Mesenchymal stem cell (in vitro differentiated cells and primary cell): ENCODE results near the gene CPNE7.

Experiments used
- DNase-seq: peaks from one replicate; pipeline ENCODE4 v3.0.0-alpha.2; 2013
- H2AFZ ChIP-seq: one replicate; pipeline ENCODE4 v1.6.1; 2013; ENCODE audit warnings: low read depth, mild to moderate bottlenecking, control low read depth, inconsistent platforms, low read length, moderate library complexity
- H2AK5ac ChIP-seq: 2 replicates; pipeline ENCODE4 v1.6.1; 2013; ENCODE audit warnings: low read length, moderate library complexity, mild to moderate bottlenecking, inconsistent platforms; ENCODE audit not compliant: severe bottlenecking
- H2BK120ac ChIP-seq: one replicate; pipeline ENCODE4 v1.6.1; 2013; ENCODE audit warnings: low read depth, mild to moderate bottlenecking, inconsistent platforms, low read length, moderate library complexity
- H2BK12ac ChIP-seq, 2 experiments: one replicate each; pipeline ENCODE4 v1.6.1; 2013; ENCODE audit warnings: inconsistent platforms in 2 of 2, low read length in 2 of 2, mild to moderate bottlenecking in 2 of 2, moderate library complexity in 2 of 2, control low read depth in 1 of 2
- H2BK15ac ChIP-seq: one replicate; pipeline ENCODE4 v1.6.1; 2013; ENCODE audit warnings: mild to moderate bottlenecking, low read depth, inconsistent platforms; ENCODE audit not compliant: poor library complexity, severe bottlenecking
- H2BK5ac ChIP-seq: 2 replicates; pipeline ENCODE4 v1.6.1; 2013; ENCODE audit warnings: low read depth, mild to moderate bottlenecking, low read length, control low read depth, inconsistent platforms; ENCODE audit not compliant: poor library complexity, severe bottlenecking
- H3K14ac ChIP-seq, 2 experiments: one replicate each; pipeline ENCODE4 v1.6.1; 2013; ENCODE audit warnings: inconsistent platforms in 2 of 2, low read length in 2 of 2, control low read depth in 1 of 2, mild to moderate bottlenecking in 1 of 2, moderate library complexity in 1 of 2
- H3K18ac ChIP-seq, 2 experiments: one replicate each; pipeline ENCODE4 v1.6.1; 2013; ENCODE audit warnings: inconsistent platforms in 2 of 2, low read length in 2 of 2, control low read depth in 1 of 2, low read depth in 1 of 2, mild to moderate bottlenecking in 1 of 2
- H3K23ac ChIP-seq, 2 experiments: one replicate each; pipeline ENCODE4 v1.6.1; 2013; ENCODE audit warnings: inconsistent platforms in 2 of 2, low read length in 2 of 2, mild to moderate bottlenecking in 2 of 2, moderate library complexity in 2 of 2, control low read depth in 1 of 2
- H3K27ac ChIP-seq: 2 replicates; pipeline ENCODE4 v1.5.1; 2013; ENCODE audit warnings: mild to moderate bottlenecking, moderate library complexity, low read length, control low read depth, inconsistent platforms; ENCODE audit not compliant: poor library complexity, severe bottlenecking
- H3K27me3 ChIP-seq, 2 experiments: 2 replicates each; pipeline versions ENCODE4 v1.6.1 to v1.7.0; 2013; ENCODE audit warnings: low read length in 2 of 2, mild to moderate bottlenecking in 2 of 2, moderate library complexity in 2 of 2, control low read depth in 1 of 2, inconsistent platforms in 1 of 2; ENCODE audit not compliant: control insufficient read depth in 1 of 2, insufficient read depth in 1 of 2
- H3K36me3 ChIP-seq, 2 experiments: 2 replicates each; pipeline versions ENCODE4 v1.6.1 to v1.7.0; 2013; ENCODE audit warnings: low read length in 2 of 2, control low read depth in 1 of 2, inconsistent platforms in 1 of 2, low read depth in 1 of 2, mild to moderate bottlenecking in 1 of 2; ENCODE audit not compliant: insufficient read depth in 2 of 2, control insufficient read depth in 1 of 2
- H3K4ac ChIP-seq, 2 experiments: one replicate each; pipeline ENCODE4 v1.6.1; 2013; ENCODE audit warnings: inconsistent platforms in 2 of 2, low read length in 2 of 2, mild to moderate bottlenecking in 2 of 2, moderate library complexity in 2 of 2, control low read depth in 1 of 2, low read depth in 1 of 2
- H3K4me1 ChIP-seq: 2 replicates; pipeline ENCODE4 v1.6.1; 2013; ENCODE audit warnings: low read depth, low read length, control low read depth; ENCODE audit not compliant: control insufficient read depth, insufficient read depth
- H3K4me2 ChIP-seq: 2 replicates; pipeline ENCODE4 v1.6.1; 2013; ENCODE audit warnings: low read length, mild to moderate bottlenecking, inconsistent platforms; ENCODE audit not compliant: poor library complexity, severe bottlenecking
- H3K4me3 ChIP-seq, 2 experiments: 2 replicates each; pipeline versions ENCODE4 v1.5.1 to v1.7.0; 2013; ENCODE audit warnings: low read length in 2 of 2, mild to moderate bottlenecking in 2 of 2, control low read depth in 1 of 2, low read depth in 1 of 2; ENCODE audit not compliant: insufficient read depth in 1 of 2
- H3K79me1 ChIP-seq: replicated peaks from 2 replicates; pipeline ENCODE4 v1.6.1; 2013; ENCODE audit warnings: mild to moderate bottlenecking, control low read depth, low read length, inconsistent platforms; ENCODE audit not compliant: poor library complexity, severe bottlenecking
- H3K9ac ChIP-seq: 2 replicates; pipeline ENCODE4 v1.7.0; 2013; ENCODE audit warnings: mild to moderate bottlenecking, low read length, moderate library complexity
- H3K9me3 ChIP-seq: 2 replicates; pipeline ENCODE4 v1.7.0; 2013; ENCODE audit warnings: mild to moderate bottlenecking, low read length; ENCODE audit not compliant: control insufficient read depth
- H4K8ac ChIP-seq: one replicate; pipeline ENCODE4 v1.6.1; 2013; ENCODE audit warnings: inconsistent platforms, mild to moderate bottlenecking, low read length, moderate library complexity
- H4K91ac ChIP-seq: one replicate; pipeline ENCODE4 v1.6.1; 2013; ENCODE audit warnings: mild to moderate bottlenecking, low read length, inconsistent platforms
- WGBS: methylation state at CpG from one replicate; pipeline ENCODE4 v1.1.7; 2013; ENCODE audit warnings: mixed read lengths; 5-methylcytosine and 5-hydroxymethylcytosine counted together

The CPNE7 gene

DNA sequence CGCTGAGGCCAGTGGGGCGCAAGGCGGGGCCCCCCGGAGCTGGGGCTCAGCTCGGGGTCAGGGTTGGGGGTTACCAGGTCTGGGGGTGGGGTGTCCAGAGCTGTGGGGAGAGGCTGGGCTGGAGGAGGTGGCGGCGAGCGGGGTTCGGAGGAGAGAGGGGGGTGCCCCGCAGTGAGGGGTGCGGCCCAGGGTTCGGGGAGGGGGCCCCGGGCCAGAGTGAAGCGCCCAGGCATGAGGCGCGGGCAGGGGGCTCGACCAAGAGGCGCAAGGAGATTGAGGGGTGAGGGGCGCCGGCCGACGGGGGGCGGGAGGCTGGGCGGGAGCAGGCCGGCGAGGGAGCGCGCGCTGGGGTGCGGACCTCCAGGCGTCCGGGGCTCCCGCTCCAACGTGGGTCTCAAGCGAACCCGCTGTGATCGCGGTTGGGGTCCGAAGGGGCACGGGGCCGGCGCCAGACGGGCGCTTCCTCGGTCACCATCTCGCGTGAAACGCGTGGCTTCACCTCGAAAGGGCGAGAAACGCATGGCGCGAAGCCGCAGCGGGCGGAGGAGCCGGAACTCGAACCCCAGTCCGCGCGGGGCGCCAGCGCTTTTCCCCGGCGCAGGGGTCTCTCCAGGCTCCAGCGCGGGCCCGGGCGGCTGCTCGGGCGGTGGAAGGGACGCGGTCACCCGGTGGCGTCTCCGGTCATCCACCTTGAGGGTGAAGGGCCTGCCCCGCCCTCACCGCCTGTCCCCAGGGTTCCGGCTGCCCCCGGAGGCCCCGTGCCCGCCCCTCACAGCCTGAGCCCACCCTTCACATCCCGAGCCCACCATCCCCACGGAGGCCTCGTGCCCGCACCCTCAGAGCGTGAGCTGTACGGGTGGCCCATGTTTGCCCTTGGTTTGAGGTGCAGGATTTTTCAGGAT is 846 bp downstream of the CPNE7 start:
- Histone ChIP-seq H3K23ac (peak overlapping the region in 1 of 2 experiments; percentile 30), H3K18ac (peak overlapping the region; percentile 63 to 89), H3K27ac (no peak overlapping the region), H3K4ac (peak overlapping the region; percentile 2 to 12), H3K9me3 (no peaks in the 10 kb centered on the region), H3K79me1 (no peaks in the 10 kb centered on the region), H2BK120ac (no peak overlapping the region), H2BK12ac (peak overlapping the region in 1 of 2 experiments; percentile 88), H3K4me1 (peaks cover 33% of the 10 kb centered on the region), H4K8ac (peak overlapping the region; percentile 79), H3K9ac (no peak overlapping the region), H2BK15ac (peak overlapping the region; percentile 12), H3K4me3 (peak overlapping the region in 1 of 2 experiments; percentile 47), H3K4me2 (peak overlapping the region; percentile 85), H2AK5ac (no peak overlapping the region), H3K14ac (no peak overlapping the region), H4K91ac (no peak overlapping the region), H3K36me3 (peaks cover 0 to 4% of the 10 kb centered on the region in 2 experiments), H2AFZ (no peak overlapping the region), H2BK5ac (no peak overlapping the region), H3K27me3 (peaks cover 0 to 39% of the 10 kb centered on the region in 2 experiments)
- WGBS = 8% methylated on average over 65 of the region's 89 CpGs
- DNase-seq = no peak

DNA sequence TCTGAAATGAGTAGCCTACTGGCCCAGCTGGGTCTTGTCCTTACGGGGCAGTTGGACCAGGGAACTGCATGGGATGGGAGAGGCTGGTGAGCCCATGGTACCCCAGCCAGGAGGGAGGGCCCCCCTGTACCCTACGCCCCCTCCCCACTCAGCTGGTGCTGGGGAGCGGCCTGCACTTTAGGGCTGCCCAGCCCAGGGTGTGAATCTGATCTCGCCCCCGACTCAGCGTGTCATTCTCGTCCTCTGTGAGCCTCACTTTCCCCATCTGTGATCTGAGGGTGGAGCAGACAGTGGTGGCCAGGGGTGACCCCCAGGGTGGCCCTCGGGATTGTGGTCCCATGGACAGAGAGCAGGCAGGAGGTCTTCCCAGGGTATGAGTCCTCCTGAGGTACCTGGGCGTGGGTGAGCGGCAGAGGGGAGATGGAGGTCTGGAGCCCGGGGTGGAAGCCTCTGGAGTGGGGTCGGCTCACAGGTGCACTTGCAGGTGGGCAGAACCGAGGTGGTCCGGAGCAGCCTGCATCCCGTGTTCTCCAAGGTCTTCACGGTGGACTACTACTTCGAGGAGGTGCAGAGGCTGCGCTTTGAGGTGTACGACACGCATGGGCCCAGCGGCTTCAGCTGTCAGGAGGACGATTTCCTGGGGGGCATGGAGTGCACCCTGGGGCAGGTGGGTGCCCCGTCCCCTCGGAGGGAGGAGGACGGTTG is 1.6 kb downstream of the CPNE7 start:
- no peak overlapping the region for H2AFZ ChIP-seq
- H3K36me3 ChIP-seq = peaks cover 0 to 4% of the 10 kb centered on the region in 2 experiments
- H3K14ac ChIP-seq = no peak overlapping the region
- 92% methylated on average over 22 of the region's 25 CpGs for WGBS
- H3K23ac ChIP-seq = no peak overlapping the region
- DNase-seq = no peak
- H3K4me3 ChIP-seq = no peak overlapping the region
- no peak overlapping the region for H3K4me2 ChIP-seq
- H2BK15ac ChIP-seq = no peak overlapping the region
- peaks cover 0 to 35% of the 10 kb centered on the region in 2 experiments for H3K27me3 ChIP-seq
- no peaks in the 10 kb centered on the region for H3K9me3 ChIP-seq
- no peak overlapping the region for H4K8ac ChIP-seq
- H3K79me1 ChIP-seq = no peaks in the 10 kb centered on the region
- H3K18ac ChIP-seq = no peak overlapping the region
- H3K4ac ChIP-seq = no peak overlapping the region
- peak overlapping the region; percentile 58 for H4K91ac ChIP-seq
- H3K9ac ChIP-seq = no peak overlapping the region
- no peak overlapping the region for H2BK12ac ChIP-seq
- peak overlapping the region; percentile 6 for H2AK5ac ChIP-seq
- peaks cover 41% of the 10 kb centered on the region for H3K4me1 ChIP-seq
- no peak overlapping the region for H2BK5ac ChIP-seq
- H2BK120ac ChIP-seq = peak overlapping the region; percentile 2
- no peak overlapping the region for H3K27ac ChIP-seq

DNA sequence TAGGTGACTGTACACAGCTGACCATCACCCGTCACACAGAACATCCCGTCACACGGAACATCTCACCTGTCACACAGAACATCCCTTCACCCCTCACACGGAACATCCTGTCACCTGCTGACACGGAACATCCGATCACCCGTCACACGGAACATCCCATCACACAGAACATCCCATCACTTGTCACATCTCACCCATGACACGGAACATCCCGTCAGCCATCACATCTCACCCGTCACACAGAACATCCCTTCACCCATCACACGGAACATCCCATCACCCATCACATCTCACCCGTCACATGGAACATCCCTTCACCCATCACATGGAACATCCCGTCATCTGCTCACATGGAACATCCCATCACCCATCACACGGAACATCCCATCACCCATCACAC is 3.8 kb downstream of the CPNE7 start:
- H3K4me3 ChIP-seq = no peak overlapping the region
- H4K91ac ChIP-seq = peak overlapping the region; percentile 54
- WGBS = 92% methylated on average over 15 of the region's 15 CpGs
- no peak overlapping the region for H3K23ac ChIP-seq
- no peak for DNase-seq
- no peak overlapping the region for H3K9ac ChIP-seq
- no peaks in the 10 kb centered on the region for H3K9me3 ChIP-seq
- H3K79me1 ChIP-seq = peaks cover 2% of the 10 kb centered on the region
- no peak overlapping the region for H2BK120ac ChIP-seq
- peak overlapping the region; percentile 28 to 96 for H2BK12ac ChIP-seq
- H2BK15ac ChIP-seq = no peak overlapping the region
- peak overlapping the region; percentile 66 for H2AK5ac ChIP-seq
- no peak overlapping the region for H3K4me2 ChIP-seq
- peaks cover 0 to 14% of the 10 kb centered on the region in 2 experiments for H3K36me3 ChIP-seq
- H2BK5ac ChIP-seq = no peak overlapping the region
- no peak overlapping the region for H3K14ac ChIP-seq
- no peak overlapping the region for H3K4ac ChIP-seq
- no peak overlapping the region for H2AFZ ChIP-seq
- H3K27me3 ChIP-seq = peaks cover 0 to 25% of the 10 kb centered on the region in 2 experiments
- H3K4me1 ChIP-seq = peaks cover 51% of the 10 kb centered on the region
- no peak overlapping the region for H3K27ac ChIP-seq
- no peak overlapping the region for H3K18ac ChIP-seq
- H4K8ac ChIP-seq = no peak overlapping the region
